Stimulated activated CD4-positive, alpha-beta T cell treated with anti-CD3 and anti-CD28 coated beads, TNF-alpha, amount 100 ng/mL, for 4 hours (primary cell): ENCODE results near the gene CCDC127.
"Not testable (repeated sequence)": the region's sequence is repeated elsewhere in the genome, so short reads cannot be mapped to it uniquely, and the experiment has no call there.

Experiments
- DNase-seq, 3 experiments: peaks; one replicate each; pipeline ENCODE4 v3.0.0-alpha.2; 2020; ENCODE audit warnings: low read depth in 3 of 3

CCDC127 gene

DNA sequence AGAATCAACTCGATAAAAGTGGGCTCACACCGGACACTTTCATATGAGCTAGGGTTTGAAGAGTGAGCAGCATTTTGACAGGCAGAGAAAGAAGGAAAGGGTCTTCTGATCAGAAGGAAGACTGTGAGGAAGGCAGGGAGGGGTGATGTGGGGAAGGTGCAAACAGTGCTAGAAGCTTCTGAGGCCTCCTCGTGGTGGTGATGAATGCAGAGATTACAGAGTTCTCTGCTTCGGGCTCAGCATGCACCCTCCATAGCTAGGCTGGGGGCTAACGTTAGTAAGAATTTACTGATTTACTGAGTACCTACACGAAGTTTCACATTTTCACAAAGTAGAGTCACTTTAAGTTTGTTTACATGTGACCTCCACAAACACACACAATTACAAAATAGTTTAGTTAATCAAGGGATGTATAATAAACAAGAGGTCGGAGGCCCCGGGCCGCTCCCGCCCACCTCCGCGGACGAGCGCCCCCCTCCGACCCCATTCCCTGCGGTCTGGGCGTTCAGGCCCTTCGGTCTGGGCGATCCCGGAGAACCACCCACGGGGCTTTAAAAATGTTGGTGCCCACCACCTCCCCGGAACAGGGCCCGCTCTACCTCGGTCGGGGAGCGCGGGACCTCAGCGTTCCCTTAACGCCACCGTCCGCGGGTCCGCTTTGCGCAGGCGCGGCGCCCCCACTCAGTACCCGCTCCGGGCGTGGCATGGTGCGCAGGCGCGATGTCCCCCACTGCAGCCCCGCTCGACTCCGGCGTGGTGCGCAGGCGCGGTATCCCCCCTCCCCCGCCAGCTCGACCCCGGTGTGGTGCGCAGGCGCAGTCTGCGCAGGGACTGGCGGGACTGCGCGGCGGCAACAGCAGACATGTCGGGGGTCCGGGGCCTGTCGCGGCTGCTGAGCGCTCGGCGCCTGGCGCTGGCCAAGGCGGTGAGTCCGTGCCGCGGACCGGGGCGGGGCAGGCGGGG, at the start of gene CCDC127, which contains the start of gene SDHA:
TSS of gene CCDC127 (minus strand) at position 660 of the 963 bp plus-strand sequence. CDS start 1,304 bp downstream, outside the sequence.
TSS of gene SDHA (plus strand) at position 827 of the 963 bp plus-strand sequence. CDS start at position 863, 36 bp downstream.
- DNase-seq = peak; percentile 97 to 99 (median 99)

DNA sequence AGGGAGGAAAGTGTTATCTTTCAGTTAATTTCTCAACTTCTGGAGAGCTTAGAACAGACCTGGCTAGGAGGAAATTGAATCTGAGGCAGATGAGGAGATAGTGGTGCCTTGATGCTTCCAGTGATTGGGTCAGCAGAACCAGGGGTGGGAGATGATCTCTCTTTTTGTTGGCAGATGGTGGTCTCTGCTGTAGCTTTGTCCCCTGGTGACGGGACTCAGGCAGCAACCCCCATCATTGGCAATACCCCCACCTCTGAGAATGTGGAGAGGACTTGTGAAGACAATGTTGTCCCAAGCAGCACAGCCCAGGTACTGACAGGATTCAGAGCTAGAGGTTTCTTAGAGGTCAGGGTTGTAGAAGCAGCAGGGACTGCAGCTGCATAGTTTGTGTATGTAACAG, 49.8 kb upstream of the CCDC127 start:
- no peak for DNase-seq

GRCh38 chr5:266311-267026, 48.5 kb upstream of the CCDC127 start:
- DNase-seq = not testable (repeated sequence)

GRCh38 chr5:264338-264737, 46.4 kb upstream of the CCDC127 start:
- no peak for DNase-seq

GRCh38 chr5:263275-263974, 45.5 kb upstream of the CCDC127 start:
- DNase-seq = not testable (repeated sequence)

DNA sequence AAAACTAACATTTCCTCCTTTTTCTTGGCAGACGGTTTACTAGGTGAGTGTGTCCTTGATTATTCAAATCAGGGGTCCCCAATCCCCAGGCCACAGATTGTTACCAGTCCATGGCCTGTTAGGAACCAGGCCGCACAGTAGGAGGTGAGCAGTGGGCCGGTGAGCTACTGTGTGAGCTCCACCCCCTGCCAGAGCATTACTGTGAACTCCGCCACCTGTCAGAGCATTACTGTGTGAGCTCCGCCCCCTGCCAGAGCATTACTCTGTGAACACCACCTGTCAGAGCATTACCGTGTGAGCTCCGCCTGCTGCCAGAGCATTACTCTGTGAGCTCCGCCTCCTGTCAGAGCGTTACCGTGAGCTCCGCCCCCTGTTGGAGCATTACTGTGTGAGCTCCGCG, 39.2 kb upstream of the CCDC127 start:
- DNase-seq = no peak

- DNase-seq = not testable (repeated sequence)
These were observed 38.4 kb upstream of the CCDC127 start for GRCh38 chr5:256347-256746.

DNA sequence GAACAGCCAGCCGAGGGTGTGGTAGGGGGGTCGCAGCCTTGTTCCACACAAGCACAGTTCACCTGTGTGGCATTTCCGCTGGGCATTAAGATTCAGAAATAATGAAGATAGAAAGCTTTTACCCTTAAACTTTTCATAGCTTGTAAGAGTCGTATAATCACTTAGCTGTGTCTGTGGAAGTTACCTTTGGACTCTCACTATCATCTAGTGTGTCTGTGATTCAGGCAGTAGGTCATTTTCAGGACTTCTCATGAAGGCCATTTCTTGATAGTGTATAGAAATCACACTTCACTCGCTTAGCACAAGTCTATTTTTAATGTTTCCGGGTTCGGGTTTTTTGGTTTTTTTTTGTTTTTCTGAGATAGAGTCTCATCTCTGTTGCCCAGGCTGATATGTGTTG, 37.2 kb upstream of the CCDC127 start:
- DNase-seq = not testable (repeated sequence)

DNA sequence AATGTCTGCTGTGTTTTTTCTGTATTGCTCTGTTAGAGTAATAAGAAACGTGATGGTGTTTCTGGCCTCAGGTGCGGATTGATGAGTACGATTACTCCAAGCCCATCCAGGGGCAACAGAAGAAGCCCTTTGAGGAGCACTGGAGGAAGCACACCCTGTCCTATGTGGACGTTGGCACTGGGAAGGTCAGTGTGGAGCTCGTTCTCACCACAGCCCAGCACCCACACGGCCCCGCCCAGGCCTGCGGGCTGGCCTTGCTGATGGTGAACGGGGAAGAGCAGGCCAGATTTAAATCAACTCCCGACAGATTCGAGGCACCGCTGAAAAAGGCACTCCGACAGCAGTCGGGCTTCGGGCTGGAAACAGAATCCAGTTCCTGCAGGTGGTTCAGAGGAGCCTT, 36.4 kb upstream of the CCDC127 start:
- DNase-seq = not testable (repeated sequence)

DNA sequence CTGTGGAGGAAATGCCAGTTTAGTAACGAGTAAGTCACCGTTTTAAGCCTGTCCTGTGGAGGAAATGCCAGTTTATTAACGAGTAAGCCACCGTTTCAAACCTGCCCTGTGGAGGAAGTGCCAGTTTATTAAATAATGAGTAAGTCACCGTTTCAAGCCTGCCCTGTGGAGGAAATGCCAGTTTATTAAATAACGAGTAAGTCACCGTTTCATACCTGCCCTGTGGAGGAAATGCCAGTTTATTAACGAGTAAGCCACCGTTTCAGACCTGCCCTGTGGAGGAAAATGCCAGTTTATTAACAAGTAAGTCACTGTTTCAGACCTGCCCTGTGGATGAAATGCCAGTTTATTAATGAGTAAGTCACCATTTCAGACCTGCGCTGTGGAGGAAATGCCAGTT, 34.6 kb upstream of the CCDC127 start:
- DNase-seq = no peak

- not testable (repeated sequence) for DNase-seq
These were observed 34.0 kb upstream of the CCDC127 start for GRCh38 chr5:251975-252374.

DNA sequence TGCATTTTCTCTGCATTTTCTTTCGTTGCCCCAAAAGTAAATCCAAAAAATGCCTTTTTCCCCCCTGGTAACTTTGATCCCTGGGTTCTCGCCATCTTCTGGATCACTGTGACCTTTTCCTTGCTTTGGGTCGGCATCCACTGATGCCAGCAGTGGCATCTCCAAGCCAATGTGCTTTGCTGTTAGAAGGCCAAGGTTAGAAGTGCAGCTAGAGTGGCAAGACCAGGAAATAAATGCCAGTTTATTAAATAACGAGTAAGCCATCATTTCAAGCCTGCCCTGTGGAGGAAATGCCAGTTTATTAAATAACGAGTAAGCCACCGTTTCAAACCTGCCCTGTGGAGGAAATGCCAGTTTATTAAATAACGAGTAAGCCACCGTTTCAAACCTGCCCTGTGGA, 33.6 kb upstream of the CCDC127 start:
- DNase-seq = not testable (repeated sequence)

- DNase-seq = not testable (repeated sequence)
These were observed 33.1 kb upstream of the CCDC127 start for GRCh38 chr5:251016-251415.

- DNase-seq = not testable (repeated sequence)
These were observed 32.4 kb upstream of the CCDC127 start for GRCh38 chr5:250396-250795.

DNA sequence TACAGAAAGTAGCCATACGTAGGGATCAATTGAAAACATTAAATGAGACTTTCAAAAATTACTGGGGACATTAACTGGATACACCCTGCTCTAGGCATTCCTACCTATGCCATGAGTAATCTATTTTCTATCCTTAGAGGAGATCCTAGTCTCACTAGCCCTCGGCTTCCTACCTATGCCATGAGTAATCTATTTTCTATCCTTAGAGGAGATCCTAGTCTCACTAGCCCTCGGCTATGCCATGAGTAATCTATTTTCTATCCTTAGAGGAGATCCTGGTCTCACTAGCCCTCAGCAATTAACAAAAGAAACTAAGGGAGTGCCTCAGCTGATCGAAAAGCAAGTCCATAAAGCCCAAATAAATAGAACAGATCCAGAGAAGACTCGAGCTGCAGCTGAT, 27.8 kb upstream of the CCDC127 start:
- DNase-seq = not testable (repeated sequence)

DNA sequence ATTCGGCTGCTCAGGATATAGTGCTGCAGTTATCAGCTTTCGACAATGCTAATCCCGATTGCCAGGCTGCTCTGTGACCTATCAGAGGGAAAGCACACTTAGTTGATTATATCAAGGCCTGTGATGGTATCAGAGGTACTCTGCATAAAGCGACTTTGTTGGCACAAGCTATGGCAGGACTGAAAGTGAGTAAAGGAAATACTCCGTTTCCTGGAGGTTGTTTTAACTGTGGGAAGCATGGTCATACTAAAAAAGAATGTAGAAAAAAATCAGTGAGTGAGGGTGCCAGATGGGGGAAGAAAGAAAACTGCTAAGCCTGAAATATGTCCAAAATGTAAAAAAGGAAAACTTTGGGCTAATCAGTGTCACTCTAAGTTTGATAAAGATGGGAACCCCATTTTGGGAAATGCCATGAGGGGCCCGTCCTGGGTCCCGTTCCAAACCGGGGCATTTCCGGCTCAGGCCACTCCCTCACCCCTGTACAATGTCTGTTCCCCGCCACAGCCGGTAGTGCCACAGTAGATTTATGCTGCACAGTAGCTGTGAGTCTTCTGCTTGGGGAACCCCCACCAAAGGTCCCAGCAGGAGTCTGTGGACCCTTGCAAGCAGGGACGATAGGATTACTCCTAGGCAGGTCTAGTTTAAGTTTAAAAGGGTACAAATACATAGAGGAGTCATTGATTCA, 25.9 kb upstream of the CCDC127 start:
- DNase-seq = not testable (repeated sequence)

DNA sequence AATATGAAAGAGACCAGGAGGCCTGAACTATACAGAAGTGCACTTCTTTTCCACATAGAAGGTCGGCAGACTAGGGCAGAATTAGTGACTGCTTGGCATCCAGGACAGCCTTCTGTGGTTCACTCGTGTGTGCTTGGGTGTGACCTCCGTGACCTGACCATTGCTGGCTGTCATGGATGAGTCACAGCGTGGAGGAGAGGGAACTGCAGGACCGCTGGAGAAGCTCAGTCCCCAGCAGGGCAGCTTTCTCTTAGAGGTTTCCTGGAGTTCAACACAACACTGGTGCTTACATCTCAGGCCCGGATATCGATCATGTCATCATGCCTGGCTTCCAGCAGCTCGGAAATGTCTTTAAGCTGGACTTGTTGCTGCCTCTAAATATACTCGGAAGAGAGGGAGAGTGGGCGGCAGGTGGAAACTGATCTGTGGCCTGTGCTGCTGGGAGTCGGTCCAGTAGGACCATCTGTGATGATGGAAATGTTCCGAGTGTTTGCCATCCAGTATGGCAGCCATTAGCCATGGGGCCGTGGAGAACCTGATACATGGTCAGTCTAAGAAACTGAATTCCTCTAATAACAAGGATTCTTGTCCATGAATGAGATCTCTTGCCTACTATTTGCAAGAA, 23.2 kb upstream of the CCDC127 start:
- DNase-seq = not testable (repeated sequence)

DNA sequence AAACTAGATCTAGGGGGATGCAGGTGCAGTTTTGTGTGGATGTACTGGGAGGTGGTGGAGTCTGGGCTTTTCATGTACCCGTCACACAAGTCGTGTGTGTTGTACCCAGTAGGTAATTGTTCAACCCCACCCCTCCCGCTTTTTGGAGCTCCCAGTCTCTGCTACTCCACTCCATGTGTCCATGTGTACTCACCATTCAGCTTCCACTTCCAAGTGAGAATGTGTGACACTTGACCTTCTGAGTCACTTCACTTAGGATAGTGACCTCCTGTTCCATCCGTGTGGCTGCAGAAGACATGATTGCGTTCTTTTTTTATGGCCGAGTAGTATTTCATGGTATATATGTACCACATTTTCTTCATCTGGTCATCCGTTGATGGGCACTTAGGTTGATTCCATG, 22.6 kb upstream of the CCDC127 start:
- DNase-seq = not testable (repeated sequence)

DNA sequence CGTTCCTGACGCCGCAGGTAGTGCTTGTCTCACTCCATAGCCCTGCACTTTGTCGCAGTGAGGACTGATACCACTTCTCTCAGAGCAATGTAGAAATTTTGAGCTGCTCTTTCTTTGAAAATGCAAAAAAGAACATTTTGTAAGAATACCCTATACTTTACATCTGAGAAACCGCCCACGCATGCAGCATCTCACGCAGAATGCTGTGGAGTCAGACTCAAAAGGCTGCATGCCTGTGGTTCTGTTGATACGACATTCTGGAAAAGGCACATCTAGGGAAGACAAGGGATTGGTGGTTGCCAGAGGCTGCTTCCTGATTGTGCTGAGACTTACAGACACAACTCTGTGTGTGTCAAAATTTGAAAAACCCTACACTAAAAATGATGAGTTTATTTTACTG, 20.0 kb upstream of the CCDC127 start:
- DNase-seq = not testable (repeated sequence)

DNA sequence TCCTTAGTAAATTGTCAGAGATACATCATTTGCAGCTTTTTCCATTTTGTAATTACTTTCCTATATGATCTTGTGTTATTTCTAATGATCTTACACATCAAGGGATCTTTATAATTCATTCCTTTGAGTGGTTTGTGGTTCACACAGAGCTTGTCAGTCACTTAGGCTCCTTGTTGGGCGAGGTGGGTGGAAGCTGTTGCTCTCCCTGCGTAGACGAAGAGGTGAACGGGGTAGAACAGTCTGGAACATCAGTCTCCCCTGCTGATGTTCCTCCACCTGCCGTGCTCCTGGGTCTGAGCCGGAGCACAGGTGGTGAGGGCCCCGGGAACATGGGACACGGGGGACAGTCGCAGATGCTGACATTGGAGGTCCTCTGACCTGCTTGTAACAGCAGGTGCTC, 17.6 kb upstream of the CCDC127 start:
- not testable (repeated sequence) for DNase-seq

DNA sequence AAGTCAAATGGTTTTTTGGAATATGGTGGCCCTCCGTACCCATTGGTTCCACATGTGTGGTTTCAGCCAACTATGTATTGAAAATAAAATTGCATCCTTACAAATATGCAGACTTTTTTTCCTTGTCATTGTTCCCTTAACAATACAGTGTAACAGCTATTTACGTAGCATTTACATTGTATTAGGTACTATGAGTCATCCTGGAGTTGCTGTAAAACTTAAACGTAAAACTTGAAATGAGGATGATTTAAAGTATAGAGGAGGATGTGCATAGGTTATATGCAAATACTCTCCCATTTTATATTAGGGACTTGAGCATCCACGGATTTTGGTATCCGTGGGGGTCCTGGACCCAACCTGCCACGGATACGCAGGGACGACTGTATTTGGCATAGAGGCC, 16.5 kb upstream of the CCDC127 start:
- no peak for DNase-seq
